GM20000 (cell line): ENCODE data around the gene TNIK.

Source experiments
- DNase-seq: peaks from one replicate; pipeline ENCODE4 v3.0.0; 2012; ENCODE audit warnings: low spot score
- TF ChIP-seq, protein P1 (sequence below): IDR thresholded peaks from 2 replicates; pipeline ENCODE4 v1.5.1; 2012; ENCODE audit warnings: mild to moderate bottlenecking, control low read depth; ENCODE audit errors: extremely low read depth, missing control alignments

The TNIK gene

DNA sequence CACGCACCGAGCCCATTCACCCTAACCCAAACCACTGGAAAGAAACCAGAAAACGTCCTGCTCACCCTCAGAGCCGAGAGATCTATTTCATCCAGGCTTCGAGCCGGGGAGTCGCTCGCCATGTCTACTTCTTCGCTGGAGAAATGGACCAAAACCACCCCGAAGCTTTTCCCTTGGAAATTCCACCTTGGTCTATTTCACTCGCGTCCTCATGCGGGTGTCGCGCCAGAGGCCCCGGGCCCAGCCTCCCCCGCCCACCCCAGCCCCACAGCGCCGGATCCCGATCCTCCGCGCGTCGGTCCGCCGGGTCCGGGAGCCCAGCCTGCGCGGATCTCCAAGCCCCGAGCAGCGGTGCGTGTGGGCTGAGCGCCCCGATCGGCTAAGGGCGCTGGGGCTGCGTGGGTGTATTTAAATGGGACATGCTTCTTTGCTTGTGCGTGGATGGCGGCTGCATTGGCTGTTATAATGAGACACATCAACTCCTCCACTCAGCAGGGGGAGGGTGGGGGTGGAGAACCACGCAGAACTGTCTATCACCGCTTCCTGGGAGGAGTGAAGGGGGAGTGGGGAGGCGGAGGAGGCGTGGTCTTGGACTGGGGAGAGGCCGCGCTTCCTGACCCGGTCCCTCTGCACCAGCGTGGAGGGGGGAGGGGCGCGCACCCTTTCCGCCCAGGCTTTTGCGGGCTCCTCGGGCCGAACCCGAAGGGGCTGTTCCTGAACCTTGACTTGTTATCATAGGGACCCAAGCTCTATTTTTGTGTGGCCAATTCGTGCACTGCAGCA, at the start of gene TNIK:
TNIK (minus strand) TSS at position 464 of the 783 bp plus-strand sequence; CDS start at position 122, 342 bp downstream.
- DNase-seq = peak; percentile 93
- TF ChIP-seq, protein P1, sequence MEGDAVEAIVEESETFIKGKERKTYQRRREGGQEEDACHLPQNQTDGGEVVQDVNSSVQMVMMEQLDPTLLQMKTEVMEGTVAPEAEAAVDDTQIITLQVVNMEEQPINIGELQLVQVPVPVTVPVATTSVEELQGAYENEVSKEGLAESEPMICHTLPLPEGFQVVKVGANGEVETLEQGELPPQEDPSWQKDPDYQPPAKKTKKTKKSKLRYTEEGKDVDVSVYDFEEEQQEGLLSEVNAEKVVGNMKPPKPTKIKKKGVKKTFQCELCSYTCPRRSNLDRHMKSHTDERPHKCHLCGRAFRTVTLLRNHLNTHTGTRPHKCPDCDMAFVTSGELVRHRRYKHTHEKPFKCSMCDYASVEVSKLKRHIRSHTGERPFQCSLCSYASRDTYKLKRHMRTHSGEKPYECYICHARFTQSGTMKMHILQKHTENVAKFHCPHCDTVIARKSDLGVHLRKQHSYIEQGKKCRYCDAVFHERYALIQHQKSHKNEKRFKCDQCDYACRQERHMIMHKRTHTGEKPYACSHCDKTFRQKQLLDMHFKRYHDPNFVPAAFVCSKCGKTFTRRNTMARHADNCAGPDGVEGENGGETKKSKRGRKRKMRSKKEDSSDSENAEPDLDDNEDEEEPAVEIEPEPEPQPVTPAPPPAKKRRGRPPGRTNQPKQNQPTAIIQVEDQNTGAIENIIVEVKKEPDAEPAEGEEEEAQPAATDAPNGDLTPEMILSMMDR = no peak

DNA sequence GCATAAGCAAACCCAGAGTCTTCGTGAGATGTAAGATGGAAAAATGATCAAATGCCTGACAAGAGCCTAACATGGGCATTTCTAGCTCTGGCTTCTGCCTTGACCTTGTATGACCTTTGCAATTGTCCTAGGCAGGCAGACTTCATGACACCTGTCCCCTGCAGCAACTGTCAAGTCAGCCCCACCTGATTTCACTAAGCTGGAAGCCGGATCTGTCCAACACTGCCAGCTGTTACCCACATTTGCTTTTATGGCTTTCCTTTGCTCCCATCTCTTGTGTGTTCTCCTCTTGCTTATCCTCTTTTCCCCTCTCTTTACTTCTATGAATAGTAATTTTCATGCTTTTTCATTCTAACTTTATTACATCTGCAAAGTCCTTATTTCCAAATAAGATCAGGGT, 48.5 kb upstream of the TNIK start:
- no peak for DNase-seq
- TF ChIP-seq, protein P1 = no peak

DNA sequence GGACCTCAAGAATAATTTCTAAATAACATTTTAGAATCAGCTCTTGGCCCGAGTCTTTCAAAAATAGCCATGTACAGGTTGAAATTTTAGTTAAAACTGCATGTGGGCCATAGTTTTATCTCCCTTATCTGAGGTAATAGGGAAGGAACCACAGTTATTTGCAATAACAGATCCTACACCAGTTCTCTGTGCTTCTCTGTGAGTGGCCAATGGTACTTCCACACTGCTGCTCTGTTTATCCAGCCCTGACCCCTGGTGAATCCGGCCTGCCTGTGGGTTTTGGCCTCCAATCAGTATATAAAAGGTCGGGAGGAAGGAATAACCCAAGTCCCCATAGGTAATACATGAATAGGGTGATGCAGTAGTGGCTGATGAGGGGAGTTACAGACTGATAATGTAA, 48.0 kb upstream of the TNIK start:
- DNase-seq = no peak
- TF ChIP-seq, protein P1 = no peak

DNA sequence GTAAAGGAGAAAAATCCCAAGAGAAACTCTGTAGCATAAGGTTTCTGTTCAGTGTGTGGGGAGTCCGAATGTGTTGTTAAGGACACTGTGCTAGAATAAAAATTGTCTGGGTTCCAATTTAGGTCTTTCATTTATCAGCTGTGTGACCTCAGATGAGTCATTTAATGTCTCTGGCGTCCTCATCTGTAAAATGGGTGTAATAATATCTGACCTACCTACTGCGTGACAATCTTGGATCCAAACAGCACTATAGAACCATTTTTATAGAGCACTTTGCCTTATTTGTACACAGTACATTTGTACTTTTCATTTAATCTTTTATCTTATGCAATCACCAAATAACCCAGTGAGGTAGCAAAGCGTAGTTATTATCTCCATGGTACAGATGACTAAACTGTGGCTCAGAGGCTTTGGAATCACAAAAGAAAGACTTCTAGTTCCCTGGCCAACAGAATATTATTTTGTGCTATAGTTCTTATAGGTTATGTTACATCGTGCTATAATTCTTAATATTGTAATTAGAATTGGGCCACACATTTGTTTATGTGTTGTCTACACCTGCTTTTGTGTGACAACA, 46.6 kb upstream of the TNIK start:
- TF ChIP-seq, protein P1 = no peak
- DNase-seq = no peak

DNA sequence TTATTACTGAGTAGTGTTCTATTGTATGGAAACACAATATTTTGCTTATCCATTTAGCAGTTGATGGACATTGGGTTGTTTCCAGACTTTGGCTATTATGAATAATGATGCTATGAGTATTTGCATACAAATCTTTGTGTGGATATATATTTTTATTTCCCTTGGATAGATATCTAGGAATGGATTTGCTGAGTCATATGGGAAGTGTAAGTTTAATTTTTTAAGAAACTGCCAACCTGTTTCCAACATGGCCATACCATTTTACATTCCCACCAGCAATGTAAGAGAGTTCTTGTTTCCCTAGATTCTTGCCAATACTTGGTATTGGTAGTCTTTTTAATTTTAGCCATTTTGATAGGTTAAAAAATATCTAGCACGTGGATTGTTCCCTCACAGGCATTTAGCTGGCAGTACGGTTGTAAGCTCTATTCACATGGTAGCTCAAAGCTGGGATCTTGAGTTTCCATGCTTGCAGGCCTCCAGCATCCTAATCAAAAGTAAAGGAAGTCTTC, 45.7 kb upstream of the TNIK start:
- DNase-seq = no peak
- TF ChIP-seq, protein P1 = no peak

DNA sequence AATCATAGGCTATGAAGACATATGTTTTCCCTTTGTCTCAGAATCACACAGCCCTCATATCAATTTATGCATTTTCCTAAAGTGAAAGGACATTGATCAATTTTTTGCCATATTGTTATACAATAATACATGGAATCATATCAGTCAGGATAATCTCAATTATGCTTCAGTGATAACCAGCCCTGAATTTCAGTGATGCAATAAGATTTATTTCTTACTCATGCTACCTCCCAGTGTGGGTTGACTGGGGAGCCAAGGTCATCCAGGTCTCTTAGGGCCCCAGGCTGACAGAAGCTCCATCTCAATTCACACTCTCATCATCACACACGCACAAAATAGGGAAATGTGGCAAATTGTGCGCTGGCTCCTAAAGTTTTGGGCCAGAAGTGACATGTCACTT, 44.2 kb upstream of the TNIK start:
- no peak for DNase-seq

DNA sequence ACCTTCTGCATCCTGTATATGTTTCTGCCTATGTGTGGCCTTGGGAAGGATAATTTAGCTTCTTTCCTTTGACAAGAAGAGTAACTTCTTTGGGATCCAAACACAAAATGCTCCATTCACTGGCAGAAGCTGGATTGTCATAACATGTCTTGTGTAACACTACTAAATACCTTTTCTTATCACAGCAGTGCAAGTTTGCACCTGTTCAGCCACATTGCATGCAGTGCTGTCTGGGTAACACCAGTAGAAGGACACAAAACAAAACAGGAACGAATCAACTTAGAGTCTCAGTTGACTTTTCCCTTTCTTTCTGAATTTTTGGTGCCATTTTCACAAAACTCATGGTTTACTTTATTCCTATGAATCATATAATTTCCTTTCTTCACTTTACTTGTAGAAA, 43.6 kb upstream of the TNIK start:
- TF ChIP-seq, protein P1 = no peak
- DNase-seq = no peak

More for the DNA sequence above, 44.2 kb upstream of the TNIK start:
- TF ChIP-seq, protein P1 = no peak
